ENCODE results near the gene NMBR. TPM values are rescaled to one million over a fixed set of nuclear protein-coding genes. Genes with fewer than 3 reads are reported as not detected.
"Not testable (repeated sequence)": the region's sequence is repeated elsewhere in the genome, so short reads cannot be mapped to it uniquely, and the experiment has no call there.

NMBR gene
- total and polyA plus RNA-seq, 2 experiments from 2014 or later, result not detected

GRCh38 chr6:142154336-142154735 lies 7.4 kb upstream of the NMBR start:
- H4K20me1 ChIP-seq (ENCODE audit: insufficient read depth), result no peaks in the 10 kb centered on the region
- TF ChIP-seq EZH2 (IDR thresholded peaks at IDR 0.05; ENCODE audit: insufficient read depth, poor library complexity, severe bottlenecking) (no peak), EZH2phosphoT487 (IDR thresholded peaks at IDR 0.05; ENCODE audit: insufficient read depth, low read depth) (no peak)

GRCh38 chr6:142153196-142153595 lies 6.3 kb upstream of the NMBR start:
- in situ Hi-C loops (cut with MboI), result loop anchor here (25.0 kb wide), 1 partner anchor 234 kb away; no protein-coding TSS in a partner anchor
- Histone ChIP-seq H3K9me3 (ENCODE audit: low read depth) (no peaks in the 10 kb centered on the region), H3K27me3 (replicated peaks; ENCODE audit: insufficient read depth) (no peaks in the 10 kb centered on the region), H4K20me1 (ENCODE audit: insufficient read depth) (no peaks in the 10 kb centered on the region), H3K4me1 (ENCODE audit: insufficient read depth) (peaks cover 61% of the 10 kb centered on the region), H3K36me3 (ENCODE audit: low read depth) (no peaks in the 10 kb centered on the region), H3K9me2 (ENCODE audit: insufficient read depth) (peaks cover 3% of the 10 kb centered on the region; the same call in 1 of the 2 replicates), H2AFZ (no peak overlapping the region), H3K79me2 (ENCODE audit: insufficient read depth) (peaks cover 94% of the 10 kb centered on the region), H3F3A (ENCODE audit: insufficient read depth) (peaks cover 23% of the 10 kb centered on the region), H3K4me2 (ENCODE audit: unreplicated experiment) (peak overlapping the region; percentile 72), H3K27ac (peak overlapping the region; percentile 55), H3K9ac (peak overlapping the region; percentile 14; the same call in 1 of the 2 replicates), H3K4me3 (peak overlapping the region; percentile 38)
- no peak for DNase-seq
- WGBS, 2 experiments (ENCODE audit: low coverage in 1 of 2, low lambda C conversion rate in 2 of 2, missing lambda C conversion rate in 2 of 2), result 65 to 72% methylated on average over 2 of the region's 2 CpGs
- TF ChIP-seq EZH2phosphoT487 (IDR thresholded peaks at IDR 0.05; ENCODE audit: insufficient read depth, low read depth) (no peak), EZH2 (IDR thresholded peaks at IDR 0.05; ENCODE audit: insufficient read depth, poor library complexity, severe bottlenecking) (no peak)

More at GRCh38 chr6:142154336-142154735, 7.4 kb upstream of the NMBR start:
- H3K27ac ChIP-seq, result peak overlapping the region; percentile 1; the same call in 1 of the 2 replicates
- H3K9me3 ChIP-seq (ENCODE audit: low read depth), result no peaks in the 10 kb centered on the region
- H3K79me2 ChIP-seq (ENCODE audit: insufficient read depth), result peaks cover 94% of the 10 kb centered on the region
- 52 to 54% methylated on average over 1 of the region's 1 CpG for WGBS, 2 experiments (ENCODE audit: low coverage in 1 of 2, low lambda C conversion rate in 2 of 2, missing lambda C conversion rate in 2 of 2)
- no peak for DNase-seq
- H3F3A ChIP-seq (ENCODE audit: insufficient read depth), result peaks cover 23% of the 10 kb centered on the region
- peaks cover 3% of the 10 kb centered on the region; the same call in 1 of the 2 replicates for H3K9me2 ChIP-seq (ENCODE audit: insufficient read depth)
- no peaks in the 10 kb centered on the region for H3K36me3 ChIP-seq (ENCODE audit: low read depth)
- in situ Hi-C loops (cut with MboI), result loop anchor here (25.0 kb wide), 1 partner anchor 233 kb away; no protein-coding TSS in a partner anchor
- H3K4me3 ChIP-seq, result no peak overlapping the region
- no peaks in the 10 kb centered on the region for H3K27me3 ChIP-seq (replicated peaks; ENCODE audit: insufficient read depth)
- H3K9ac ChIP-seq, result no peak overlapping the region
- H3K4me1 ChIP-seq (ENCODE audit: insufficient read depth), result peaks cover 49% of the 10 kb centered on the region
- H2AFZ ChIP-seq, result no peak overlapping the region
- peak overlapping the region; percentile 5 for H3K4me2 ChIP-seq (ENCODE audit: unreplicated experiment)

GRCh38 chr6:142152746-142153145 lies 5.8 kb upstream of the NMBR start:
- in situ Hi-C loops (cut with MboI), result loop anchor here (25.0 kb wide), 1 partner anchor 235 kb away; no protein-coding TSS in a partner anchor
- peaks cover 65% of the 10 kb centered on the region for H3K4me1 ChIP-seq (ENCODE audit: insufficient read depth)
- peaks cover 23% of the 10 kb centered on the region for H3F3A ChIP-seq (ENCODE audit: insufficient read depth)
- no peak overlapping the region for H2AFZ ChIP-seq
- H3K79me2 ChIP-seq (ENCODE audit: insufficient read depth), result peaks cover 94% of the 10 kb centered on the region
- no peak for TF ChIP-seq EZH2 (IDR thresholded peaks at IDR 0.05; ENCODE audit: insufficient read depth, poor library complexity, severe bottlenecking)
- no peak for TF ChIP-seq EZH2phosphoT487 (IDR thresholded peaks at IDR 0.05; ENCODE audit: insufficient read depth, low read depth)
- DNase-seq, result peak; percentile 92
- H3K27me3 ChIP-seq (replicated peaks; ENCODE audit: insufficient read depth), result no peaks in the 10 kb centered on the region
- peak overlapping the region; percentile 14; the same call in 1 of the 2 replicates for H3K9ac ChIP-seq
- H3K9me2 ChIP-seq (ENCODE audit: insufficient read depth), result peaks cover 3% of the 10 kb centered on the region; the same call in 1 of the 2 replicates
- no peaks in the 10 kb centered on the region for H3K9me3 ChIP-seq (ENCODE audit: low read depth)
- H3K4me2 ChIP-seq (ENCODE audit: unreplicated experiment), result peak overlapping the region; percentile 72
- H3K36me3 ChIP-seq (ENCODE audit: low read depth), result no peaks in the 10 kb centered on the region
- no peaks in the 10 kb centered on the region for H4K20me1 ChIP-seq (ENCODE audit: insufficient read depth)
- peak overlapping the region; percentile 55 for H3K27ac ChIP-seq
- peak overlapping the region; percentile 38 for H3K4me3 ChIP-seq

- WGBS, 2 experiments (ENCODE audit: low coverage in 1 of 2, low lambda C conversion rate in 2 of 2, missing lambda C conversion rate in 2 of 2), result 92 to 93% methylated on average over 13 of the region's 13 CpGs
- H3K9me2 ChIP-seq (ENCODE audit: insufficient read depth); H3K9me3 ChIP-seq (ENCODE audit: low read depth); H3F3A ChIP-seq (ENCODE audit: insufficient read depth); H3K4me1 ChIP-seq (ENCODE audit: insufficient read depth); H3K27me3 ChIP-seq (replicated peaks; ENCODE audit: insufficient read depth); H3K79me2 ChIP-seq (ENCODE audit: insufficient read depth); in situ Hi-C loops (cut with MboI); H3K9ac ChIP-seq; H3K4me3 ChIP-seq; H3K27ac ChIP-seq; DNase-seq; H3K4me2 ChIP-seq (ENCODE audit: unreplicated experiment); H4K20me1 ChIP-seq (ENCODE audit: insufficient read depth); H2AFZ ChIP-seq; H3K36me3 ChIP-seq (ENCODE audit: low read depth): not testable (repeated sequence)
These were observed 5.4 kb downstream of the NMBR start for GRCh38 chr6:142141531-142141930.

GRCh38 chr6:142138876-142139275 lies 8.0 kb downstream of the NMBR start:
- no peaks in the 10 kb centered on the region for H3K36me3 ChIP-seq (ENCODE audit: low read depth)
- WGBS, 2 experiments (ENCODE audit: low coverage in 1 of 2, low lambda C conversion rate in 2 of 2, missing lambda C conversion rate in 2 of 2), result 52 to 67% methylated on average over 2 of the region's 2 CpGs
- H3K9me2 ChIP-seq (ENCODE audit: insufficient read depth), result no peaks in the 10 kb centered on the region
- no peak overlapping the region for H2AFZ ChIP-seq
- H3K9ac ChIP-seq, result no peak overlapping the region
- H3K79me2 ChIP-seq (ENCODE audit: insufficient read depth), result no peaks in the 10 kb centered on the region
- no peak overlapping the region for H3K4me2 ChIP-seq (ENCODE audit: unreplicated experiment)
- H3K27ac ChIP-seq, result no peak overlapping the region
- H3K9me3 ChIP-seq (ENCODE audit: low read depth), result no peaks in the 10 kb centered on the region
- in situ Hi-C loops (cut with MboI), result no loop called here
- no peaks in the 10 kb centered on the region for H4K20me1 ChIP-seq (ENCODE audit: insufficient read depth)
- no peak for DNase-seq
- H3K4me3 ChIP-seq, result no peak overlapping the region
- no peaks in the 10 kb centered on the region for H3F3A ChIP-seq (ENCODE audit: insufficient read depth)
- no peaks in the 10 kb centered on the region for H3K27me3 ChIP-seq (replicated peaks; ENCODE audit: insufficient read depth)
- no peaks in the 10 kb centered on the region for H3K4me1 ChIP-seq (ENCODE audit: insufficient read depth)
- TF ChIP-seq EZH2phosphoT487 (IDR thresholded peaks at IDR 0.05; ENCODE audit: insufficient read depth, low read depth) (no peak), EZH2 (IDR thresholded peaks at IDR 0.05; ENCODE audit: insufficient read depth, poor library complexity, severe bottlenecking) (no peak)
